ENCODE results near the gene KCNMA1.

The KCNMA1 gene

DNA sequence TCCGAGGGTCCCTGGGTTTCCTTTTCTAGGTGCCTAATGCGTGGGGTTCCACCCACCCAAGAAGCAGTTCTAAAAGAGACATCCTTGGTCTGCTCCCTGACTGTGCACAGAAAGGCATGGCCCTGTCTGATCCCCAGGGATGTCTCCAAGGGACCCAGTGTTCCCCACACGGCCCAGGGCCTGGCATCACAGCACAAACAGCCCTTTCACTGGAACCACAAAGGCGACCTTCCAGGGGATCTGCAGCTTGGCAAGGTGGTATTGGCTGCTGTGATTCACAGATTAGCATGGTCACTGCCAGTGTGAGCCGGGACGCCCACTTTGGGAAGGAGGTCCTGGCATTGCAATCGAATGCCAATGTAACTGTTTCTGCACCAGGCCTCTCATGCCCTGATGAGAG, 6.4 kb downstream of the KCNMA1 start:
- H3K4me1 Mint-ChIP-seq (ENCODE audit: low read depth): no peaks in the 10 kb centered on the region
- no peak overlapping the region for H3K27ac Mint-ChIP-seq
- H3K9me3 Mint-ChIP-seq: no peaks in the 10 kb centered on the region
- H3K4me3 Mint-ChIP-seq: no peak overlapping the region
- no peaks in the 10 kb centered on the region for H3K36me3 Mint-ChIP-seq (ENCODE audit: low read depth)
- H3K27me3 Mint-ChIP-seq: peaks cover 36% of the 10 kb centered on the region

GRCh38 chr10:77630507-77630848, 7.1 kb downstream of the KCNMA1 start:
- H3K9me3 Mint-ChIP-seq: no peaks in the 10 kb centered on the region
- H3K4me3 Mint-ChIP-seq: no peak overlapping the region
- no peaks in the 10 kb centered on the region for H3K4me1 Mint-ChIP-seq (ENCODE audit: low read depth)
- H3K36me3 Mint-ChIP-seq (ENCODE audit: low read depth): no peaks in the 10 kb centered on the region
- H3K27ac Mint-ChIP-seq: no peak overlapping the region
- H3K27me3 Mint-ChIP-seq: peaks cover 28% of the 10 kb centered on the region

DNA sequence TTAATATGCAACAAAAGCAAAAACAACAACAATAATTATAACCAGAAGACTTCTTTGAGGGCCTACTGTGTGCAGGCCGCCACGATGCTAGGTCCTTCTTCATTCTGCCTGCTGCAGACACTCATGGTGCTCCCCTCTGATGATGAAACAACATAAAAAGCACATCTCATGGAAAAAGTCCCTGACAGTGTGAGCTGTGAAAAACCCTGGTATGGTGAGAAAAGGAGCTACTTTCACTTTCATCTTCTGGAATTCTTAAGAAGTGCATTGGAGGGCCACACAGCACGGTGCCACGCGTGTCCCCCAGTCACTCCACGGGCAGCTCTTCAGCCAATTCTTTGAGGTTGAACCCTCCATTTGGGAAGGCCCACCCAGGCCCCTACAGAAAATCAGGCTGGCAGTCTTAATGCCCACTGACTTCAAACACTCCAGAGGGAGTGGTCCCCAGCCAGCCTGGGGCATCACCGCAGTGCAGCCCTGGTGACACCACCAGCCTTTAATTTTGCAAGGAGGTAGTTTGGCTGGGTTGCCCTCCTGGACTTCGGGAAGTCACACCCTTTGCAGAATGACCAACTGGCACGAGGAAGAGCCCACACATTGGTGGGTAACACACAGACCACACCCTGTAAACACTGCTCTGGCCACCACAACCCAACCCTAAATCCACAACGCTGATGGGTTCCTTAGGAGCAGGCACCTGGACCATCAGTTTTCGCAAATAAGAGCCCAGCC, 7.7 kb downstream of the KCNMA1 start:
- peaks cover 23% of the 10 kb centered on the region for H3K27me3 Mint-ChIP-seq
- no peak overlapping the region for H3K27ac Mint-ChIP-seq
- H3K4me1 Mint-ChIP-seq (ENCODE audit: low read depth): no peaks in the 10 kb centered on the region
- no peaks in the 10 kb centered on the region for H3K36me3 Mint-ChIP-seq (ENCODE audit: low read depth)
- no peaks in the 10 kb centered on the region for H3K9me3 Mint-ChIP-seq
- no peak overlapping the region for H3K4me3 Mint-ChIP-seq

DNA sequence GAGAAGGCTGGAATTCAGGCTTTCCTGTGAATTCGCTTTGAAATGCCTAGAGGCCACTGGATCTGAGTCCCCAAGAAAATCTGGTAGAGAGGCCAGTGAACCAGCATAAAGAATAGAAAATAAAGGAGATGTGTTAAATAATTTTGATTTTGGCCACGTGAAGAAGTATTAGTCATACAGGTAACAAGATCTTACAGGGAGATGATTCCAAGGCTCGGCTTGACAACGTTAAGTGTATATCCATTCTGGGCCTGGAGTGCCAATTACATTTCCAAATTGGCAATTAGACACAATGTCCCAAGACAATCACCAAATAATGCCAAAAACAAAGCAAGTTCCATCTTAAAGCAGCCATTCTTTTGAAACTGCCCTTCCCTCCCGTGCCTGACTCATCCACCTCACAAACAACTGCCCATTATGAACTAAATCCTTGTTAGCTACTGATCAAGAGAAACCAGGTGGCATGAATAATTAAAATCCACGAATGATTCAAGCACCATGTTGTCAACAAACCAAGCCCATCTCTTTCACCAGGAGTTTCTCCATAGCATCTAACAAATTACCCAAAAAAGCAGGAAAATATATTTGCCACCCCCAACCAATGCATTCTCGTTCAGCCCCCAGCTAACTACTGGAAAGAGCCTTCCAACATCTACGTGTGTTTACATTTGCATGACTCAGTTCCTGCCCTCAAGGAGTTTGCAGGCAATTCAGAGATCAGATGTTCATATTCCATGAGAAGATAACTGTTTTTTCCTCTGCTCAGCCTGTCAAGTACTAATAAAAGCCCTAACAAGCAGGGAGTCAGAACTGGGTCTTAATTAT, 8.5 kb downstream of the KCNMA1 start:
- no peaks in the 10 kb centered on the region for H3K9me3 Mint-ChIP-seq
- H3K4me1 Mint-ChIP-seq (ENCODE audit: low read depth): no peaks in the 10 kb centered on the region
- peaks cover 15% of the 10 kb centered on the region for H3K27me3 Mint-ChIP-seq
- no peak overlapping the region for H3K4me3 Mint-ChIP-seq
- no peak overlapping the region for H3K27ac Mint-ChIP-seq
- no peaks in the 10 kb centered on the region for H3K36me3 Mint-ChIP-seq (ENCODE audit: low read depth)

- Mint-ChIP-seq H3K9me3 (no peaks in the 10 kb centered on the region), H3K36me3 (ENCODE audit: low read depth) (no peaks in the 10 kb centered on the region), H3K4me3 (no peak overlapping the region), H3K27me3 (no peaks in the 10 kb centered on the region), H3K27ac (no peak overlapping the region), H3K4me1 (ENCODE audit: low read depth) (peaks cover 12% of the 10 kb centered on the region)
Measured at GRCh38 chr10:77626266-77626935, 11.2 kb downstream of the KCNMA1 start.

DNA sequence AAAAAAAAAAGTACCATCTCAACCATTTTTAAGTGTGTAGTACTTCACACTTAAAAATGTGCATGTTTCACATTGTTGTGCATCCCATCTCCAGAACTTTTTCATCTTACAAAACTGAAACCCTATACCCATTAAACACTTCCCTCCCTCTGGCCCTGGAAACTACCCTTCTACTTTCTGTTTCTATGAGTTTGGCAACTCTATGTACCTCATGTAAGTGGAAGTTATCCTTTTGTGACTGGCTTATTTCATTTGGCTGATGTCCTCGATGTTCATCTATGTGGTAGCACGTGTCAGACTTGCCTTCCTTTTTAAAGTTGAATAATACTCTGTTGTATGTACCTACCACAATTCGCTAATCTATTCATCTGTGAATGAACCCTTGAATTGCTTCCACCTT, 12.2 kb downstream of the KCNMA1 start:
- Mint-ChIP-seq H3K36me3 (ENCODE audit: low read depth) (no peaks in the 10 kb centered on the region), H3K4me1 (ENCODE audit: low read depth) (peaks cover 12% of the 10 kb centered on the region), H3K9me3 (no peaks in the 10 kb centered on the region), H3K27ac (no peak overlapping the region), H3K4me3 (no peak overlapping the region), H3K27me3 (no peaks in the 10 kb centered on the region)

- Mint-ChIP-seq H3K9me3 (no peaks in the 10 kb centered on the region), H3K4me1 (ENCODE audit: low read depth) (peaks cover 12% of the 10 kb centered on the region), H3K4me3 (peak overlapping the region; percentile 14), H3K27me3 (no peaks in the 10 kb centered on the region), H3K27ac (no peak overlapping the region), H3K36me3 (ENCODE audit: low read depth) (no peaks in the 10 kb centered on the region)
Measured at GRCh38 chr10:77622889-77623291, 14.7 kb downstream of the KCNMA1 start.

- Mint-ChIP-seq H3K27ac (no peak overlapping the region), H3K9me3 (no peaks in the 10 kb centered on the region), H3K4me3 (no peak overlapping the region), H3K27me3 (peaks cover under 1% of the 10 kb centered on the region), H3K36me3 (ENCODE audit: low read depth) (no peaks in the 10 kb centered on the region), H3K4me1 (ENCODE audit: low read depth) (peaks cover 12% of the 10 kb centered on the region)
Measured at GRCh38 chr10:77620731-77621130, 16.9 kb downstream of the KCNMA1 start.

DNA sequence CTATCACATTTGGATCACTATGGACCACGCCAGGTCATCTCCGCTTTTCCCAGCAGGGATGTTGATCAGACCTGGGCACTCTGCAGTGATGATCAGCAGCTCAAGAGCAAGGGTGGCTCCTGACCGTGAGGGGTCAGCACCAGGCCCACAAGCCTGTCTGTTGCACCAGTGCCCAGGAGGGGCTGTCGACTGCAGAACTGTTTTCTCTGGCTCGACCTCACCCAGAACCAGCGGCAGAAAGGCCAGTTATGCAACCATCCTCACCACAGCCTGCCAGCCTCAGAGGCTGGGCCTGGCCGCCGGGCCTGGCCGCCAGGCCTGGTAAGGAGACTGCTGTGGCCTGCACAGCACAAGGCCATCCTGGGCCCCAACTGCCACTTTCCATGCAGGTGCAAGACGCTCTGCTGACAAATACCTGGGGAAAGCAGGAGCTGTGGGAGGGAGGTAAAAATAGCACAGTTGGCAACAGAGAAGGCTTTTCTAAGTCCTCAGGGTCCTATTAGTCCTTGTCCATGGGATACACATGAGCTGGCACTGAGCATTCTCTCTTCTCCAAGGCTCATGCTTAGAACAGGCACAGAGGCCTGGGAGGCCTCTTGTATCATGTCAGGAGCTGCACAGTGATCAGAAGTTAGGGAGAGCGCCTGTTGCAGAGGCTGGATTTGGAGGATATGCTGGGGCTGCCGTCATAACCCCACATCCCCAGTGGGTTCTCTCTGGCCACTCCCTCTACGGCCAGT, 17.5 kb downstream of the KCNMA1 start:
- no peaks in the 10 kb centered on the region for H3K9me3 Mint-ChIP-seq
- no peak overlapping the region for H3K27ac Mint-ChIP-seq
- H3K4me3 Mint-ChIP-seq: no peak overlapping the region
- H3K27me3 Mint-ChIP-seq: peaks cover 3% of the 10 kb centered on the region
- H3K4me1 Mint-ChIP-seq (ENCODE audit: low read depth): peaks cover 12% of the 10 kb centered on the region
- H3K36me3 Mint-ChIP-seq (ENCODE audit: low read depth): no peaks in the 10 kb centered on the region

GRCh38 chr10:77618117-77618516, 19.5 kb downstream of the KCNMA1 start:
- H3K4me3 Mint-ChIP-seq: no peak overlapping the region
- H3K4me1 Mint-ChIP-seq (ENCODE audit: low read depth): peaks cover 10% of the 10 kb centered on the region
- peaks cover 3% of the 10 kb centered on the region for H3K27me3 Mint-ChIP-seq
- no peak overlapping the region for H3K27ac Mint-ChIP-seq
- no peaks in the 10 kb centered on the region for H3K36me3 Mint-ChIP-seq (ENCODE audit: low read depth)
- no peaks in the 10 kb centered on the region for H3K9me3 Mint-ChIP-seq

GRCh38 chr10:77616766-77617165, 20.8 kb downstream of the KCNMA1 start:
- Mint-ChIP-seq H3K36me3 (ENCODE audit: low read depth) (no peaks in the 10 kb centered on the region), H3K27me3 (peaks cover 3% of the 10 kb centered on the region), H3K9me3 (no peaks in the 10 kb centered on the region), H3K27ac (no peak overlapping the region), H3K4me3 (no peak overlapping the region), H3K4me1 (ENCODE audit: low read depth) (no peaks in the 10 kb centered on the region)

GRCh38 chr10:77614778-77615625, 22.6 kb downstream of the KCNMA1 start:
- no peaks in the 10 kb centered on the region for H3K36me3 Mint-ChIP-seq (ENCODE audit: low read depth)
- no peak overlapping the region for H3K27ac Mint-ChIP-seq
- H3K4me1 Mint-ChIP-seq (ENCODE audit: low read depth): no peaks in the 10 kb centered on the region
- peaks cover 3% of the 10 kb centered on the region for H3K27me3 Mint-ChIP-seq
- H3K9me3 Mint-ChIP-seq: no peaks in the 10 kb centered on the region
- no peak overlapping the region for H3K4me3 Mint-ChIP-seq

DNA sequence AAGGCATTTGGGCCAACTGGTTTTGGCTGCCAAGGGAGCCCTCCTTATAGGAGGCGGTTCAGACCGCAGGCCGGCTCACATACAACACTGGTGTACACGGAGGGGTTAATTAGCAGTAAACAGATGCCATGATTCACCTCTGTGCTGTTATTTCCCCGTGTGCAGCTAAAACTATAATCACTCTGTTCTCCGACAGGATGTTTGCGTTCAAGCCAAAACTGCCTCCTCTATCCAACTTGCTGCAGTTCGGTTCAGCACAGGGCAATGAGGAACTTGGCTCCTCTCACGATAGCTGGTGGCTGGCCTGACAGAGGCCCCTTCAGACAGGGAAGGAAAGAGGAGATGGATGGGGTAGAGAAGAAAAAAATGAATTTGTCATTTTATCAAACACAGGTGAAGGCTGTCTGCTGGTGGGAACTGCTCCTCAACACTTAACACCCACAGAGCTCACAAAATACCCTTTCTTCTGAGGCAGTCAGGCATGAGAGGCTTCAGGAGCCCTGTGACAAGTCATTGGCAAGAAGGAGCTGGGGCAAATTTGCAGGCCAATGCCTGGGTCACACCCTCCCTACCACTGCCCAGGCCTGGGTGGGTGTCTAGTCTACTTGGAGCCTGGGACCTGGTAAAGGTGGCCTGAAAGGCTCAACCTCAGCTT, 24.0 kb downstream of the KCNMA1 start:
- no peak overlapping the region for H3K4me3 Mint-ChIP-seq
- H3K4me1 Mint-ChIP-seq (ENCODE audit: low read depth): no peaks in the 10 kb centered on the region
- no peak overlapping the region for H3K27ac Mint-ChIP-seq
- H3K9me3 Mint-ChIP-seq: no peaks in the 10 kb centered on the region
- no peaks in the 10 kb centered on the region for H3K36me3 Mint-ChIP-seq (ENCODE audit: low read depth)
- H3K27me3 Mint-ChIP-seq: peaks cover 3% of the 10 kb centered on the region

DNA sequence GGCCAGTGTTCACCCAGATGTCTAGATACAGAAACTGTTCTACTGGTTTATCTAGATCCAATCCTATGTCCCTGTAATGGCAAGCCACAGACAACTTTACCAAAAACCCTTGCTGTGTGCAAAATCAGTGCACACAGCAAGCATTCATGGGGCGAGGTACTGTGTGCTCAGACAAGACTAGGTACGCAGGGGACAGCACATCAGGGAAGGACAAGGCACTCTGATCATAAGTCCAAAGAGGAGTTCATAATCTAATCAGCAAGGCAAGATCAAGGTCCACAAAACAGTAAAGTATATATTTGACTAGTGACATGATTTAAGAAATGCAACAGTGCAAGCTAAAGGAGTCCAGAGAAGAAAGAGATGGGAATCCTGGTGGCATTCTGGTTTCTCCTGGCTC, 25.9 kb downstream of the KCNMA1 start:
- Mint-ChIP-seq H3K27ac (no peak overlapping the region), H3K4me1 (ENCODE audit: low read depth) (no peaks in the 10 kb centered on the region), H3K4me3 (no peak overlapping the region), H3K36me3 (ENCODE audit: low read depth) (no peaks in the 10 kb centered on the region), H3K9me3 (no peaks in the 10 kb centered on the region), H3K27me3 (peaks cover 3% of the 10 kb centered on the region)
